IPS-18a (cell line): ENCODE data around the gene CMTM5.
"Not testable (repeated sequence)": the region's sequence is repeated elsewhere in the genome, so short reads cannot be mapped to it uniquely, and the experiment has no call there.

Experiments
- H3K27ac ChIP-seq: one replicate; pipeline ENCODE4 v1.5.1; 2013; ENCODE audit warnings: low read length
- H3K27me3 ChIP-seq: one replicate; pipeline ENCODE4 v1.6.1; 2013; ENCODE audit warnings: mild to moderate bottlenecking, low read length; ENCODE audit not compliant: control insufficient read depth, insufficient read depth
- H3K36me3 ChIP-seq: one replicate; pipeline ENCODE4 v1.6.1; 2013; ENCODE audit warnings: low read depth, low read length; ENCODE audit not compliant: control insufficient read depth
- H3K4me1 ChIP-seq: one replicate; pipeline ENCODE4 v1.6.1; 2013; ENCODE audit warnings: low read depth, low read length; ENCODE audit not compliant: control insufficient read depth
- H3K4me3 ChIP-seq: one replicate; pipeline ENCODE4 v1.5.1; 2013; ENCODE audit warnings: low read length
- H3K9ac ChIP-seq: one replicate; pipeline ENCODE4 v1.6.1; 2013; ENCODE audit warnings: mild to moderate bottlenecking, low read length, moderate library complexity
- H3K9me3 ChIP-seq: one replicate; pipeline ENCODE4 v1.6.1; 2013; ENCODE audit warnings: low read depth, low read length; ENCODE audit not compliant: control insufficient read depth

The CMTM5 gene

GRCh38 chr14:23389871-23390270 lies 13.0 kb downstream of the CMTM5 start:
- H3K36me3 ChIP-seq, H3K27ac ChIP-seq, H3K27me3 ChIP-seq, H3K4me1 ChIP-seq, H3K4me3 ChIP-seq, H3K9ac ChIP-seq, H3K9me3 ChIP-seq: not testable (repeated sequence)

GRCh38 chr14:23392613-23393012 lies 15.8 kb downstream of the CMTM5 start:
- no peak overlapping the region for H3K27ac ChIP-seq
- H3K36me3 ChIP-seq, result no peaks in the 10 kb centered on the region
- no peaks in the 10 kb centered on the region for H3K27me3 ChIP-seq
- no peaks in the 10 kb centered on the region for H3K9me3 ChIP-seq
- H3K4me3 ChIP-seq, result no peak overlapping the region
- no peaks in the 10 kb centered on the region for H3K4me1 ChIP-seq
- H3K9ac ChIP-seq, result no peak overlapping the region

GRCh38 chr14:23396126-23396525 lies 19.3 kb downstream of the CMTM5 start:
- Histone ChIP-seq H3K9me3 (no peaks in the 10 kb centered on the region), H3K27me3 (no peaks in the 10 kb centered on the region), H3K4me3 (no peak overlapping the region)

GRCh38 chr14:23396781-23397407 lies 20.0 kb downstream of the CMTM5 start:
- Histone ChIP-seq H3K4me1 (no peaks in the 10 kb centered on the region), H3K27ac (no peak overlapping the region), H3K9ac (no peak overlapping the region), H3K36me3 (no peaks in the 10 kb centered on the region), H3K4me3 (no peak overlapping the region), H3K9me3 (no peaks in the 10 kb centered on the region), H3K27me3 (no peaks in the 10 kb centered on the region)

More at GRCh38 chr14:23396126-23396525, 19.3 kb downstream of the CMTM5 start:
- Histone ChIP-seq H3K4me1 (no peaks in the 10 kb centered on the region), H3K36me3 (no peaks in the 10 kb centered on the region), H3K9ac (no peak overlapping the region), H3K27ac (no peak overlapping the region)

GRCh38 chr14:23398348-23398747 lies 21.5 kb downstream of the CMTM5 start:
- no peak overlapping the region for H3K4me3 ChIP-seq
- no peak overlapping the region for H3K9ac ChIP-seq
- no peaks in the 10 kb centered on the region for H3K4me1 ChIP-seq
- H3K27ac ChIP-seq, result no peak overlapping the region
- no peaks in the 10 kb centered on the region for H3K27me3 ChIP-seq
- no peaks in the 10 kb centered on the region for H3K9me3 ChIP-seq
- H3K36me3 ChIP-seq, result no peaks in the 10 kb centered on the region

GRCh38 chr14:23399136-23399535 lies 22.3 kb downstream of the CMTM5 start:
- Histone ChIP-seq H3K27ac (no peak overlapping the region), H3K27me3 (no peaks in the 10 kb centered on the region), H3K4me3 (no peak overlapping the region), H3K36me3 (no peaks in the 10 kb centered on the region), H3K9me3 (no peaks in the 10 kb centered on the region), H3K4me1 (no peaks in the 10 kb centered on the region), H3K9ac (no peak overlapping the region)

GRCh38 chr14:23399591-23399990 lies 22.7 kb downstream of the CMTM5 start:
- Histone ChIP-seq H3K9me3 (no peaks in the 10 kb centered on the region), H3K4me3 (no peak overlapping the region), H3K27me3 (no peaks in the 10 kb centered on the region), H3K9ac (no peak overlapping the region), H3K36me3 (no peaks in the 10 kb centered on the region), H3K27ac (no peak overlapping the region), H3K4me1 (no peaks in the 10 kb centered on the region)

- H3K27me3 ChIP-seq, H3K4me1 ChIP-seq, H3K4me3 ChIP-seq, H3K9me3 ChIP-seq, H3K27ac ChIP-seq, H3K36me3 ChIP-seq, H3K9ac ChIP-seq: not testable (repeated sequence)
Measured at GRCh38 chr14:23400496-23401149, 23.8 kb downstream of the CMTM5 start.

- Histone ChIP-seq H3K4me3 (no peak overlapping the region), H3K27ac (no peak overlapping the region), H3K36me3 (no peaks in the 10 kb centered on the region), H3K4me1 (no peaks in the 10 kb centered on the region), H3K27me3 (no peaks in the 10 kb centered on the region), H3K9me3 (no peaks in the 10 kb centered on the region), H3K9ac (no peak overlapping the region)
Measured at GRCh38 chr14:23401291-23401690, 24.4 kb downstream of the CMTM5 start.

GRCh38 chr14:23402296-23403138 lies 25.7 kb downstream of the CMTM5 start:
- no peak overlapping the region for H3K4me3 ChIP-seq
- H3K27ac ChIP-seq, result no peak overlapping the region
- no peaks in the 10 kb centered on the region for H3K36me3 ChIP-seq
- no peaks in the 10 kb centered on the region for H3K9me3 ChIP-seq
- no peaks in the 10 kb centered on the region for H3K27me3 ChIP-seq
- no peaks in the 10 kb centered on the region for H3K4me1 ChIP-seq
- H3K9ac ChIP-seq, result no peak overlapping the region

- H3K36me3 ChIP-seq, result no peaks in the 10 kb centered on the region
- no peaks in the 10 kb centered on the region for H3K9me3 ChIP-seq
- no peak overlapping the region for H3K4me3 ChIP-seq
- H3K27me3 ChIP-seq, result no peaks in the 10 kb centered on the region
- H3K4me1 ChIP-seq, result no peaks in the 10 kb centered on the region
- H3K27ac ChIP-seq, result no peak overlapping the region
- no peak overlapping the region for H3K9ac ChIP-seq
Measured at GRCh38 chr14:23403139-23403438, 26.2 kb downstream of the CMTM5 start.

GRCh38 chr14:23403908-23404307 lies 27.1 kb downstream of the CMTM5 start:
- Histone ChIP-seq H3K4me1 (no peaks in the 10 kb centered on the region), H3K9ac (no peak overlapping the region), H3K9me3 (no peaks in the 10 kb centered on the region), H3K27ac (no peak overlapping the region), H3K4me3 (no peak overlapping the region), H3K36me3 (no peaks in the 10 kb centered on the region), H3K27me3 (no peaks in the 10 kb centered on the region)
